NCI-H1105 (cell line): ENCODE data around the gene ATL1.
"Not testable (repeated sequence)": the region's sequence is repeated elsewhere in the genome, so short reads cannot be mapped to it uniquely, and the experiment has no call there.

Experiments
- DNase-seq: peaks from one replicate; lab custom pipeline; 2025; lab: John Stamatoyannopoulos, UW

The ATL1 gene

GRCh38 chr14:50658203-50658602 lies 98.3 kb downstream of the ATL1 start:
- no peak for DNase-seq

DNA sequence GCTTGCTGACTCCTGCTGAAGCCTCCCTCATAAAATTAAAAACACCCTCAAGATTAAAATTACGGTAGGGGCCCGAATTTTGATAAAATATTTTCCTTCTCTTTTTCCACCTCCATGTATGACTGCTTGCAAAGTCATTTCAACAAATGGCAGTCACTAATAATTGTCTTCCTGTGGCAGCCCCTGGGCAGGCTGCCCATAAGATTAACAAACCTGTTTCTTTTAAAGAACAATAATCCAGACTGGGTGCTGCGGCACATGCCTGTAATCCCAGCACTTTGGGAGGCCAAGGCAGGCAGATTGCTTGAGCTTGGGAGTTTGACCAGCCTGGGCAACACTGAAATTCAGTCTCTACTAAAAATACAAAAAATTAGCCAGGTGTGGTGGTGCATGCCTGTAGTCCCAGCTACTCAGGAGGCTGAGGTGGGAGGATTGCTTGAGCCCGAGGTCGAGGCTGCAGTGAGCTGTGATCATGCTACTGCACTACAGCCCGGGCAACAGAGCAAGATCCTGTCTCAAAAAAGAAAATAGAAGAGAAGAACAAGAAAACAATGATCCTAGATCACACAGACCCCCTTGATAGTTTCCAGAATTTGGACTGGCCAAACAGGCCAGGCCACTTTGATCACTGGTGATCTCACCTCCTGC lies 99.5 kb downstream of the ATL1 start:
- DNase-seq: no peak

DNA sequence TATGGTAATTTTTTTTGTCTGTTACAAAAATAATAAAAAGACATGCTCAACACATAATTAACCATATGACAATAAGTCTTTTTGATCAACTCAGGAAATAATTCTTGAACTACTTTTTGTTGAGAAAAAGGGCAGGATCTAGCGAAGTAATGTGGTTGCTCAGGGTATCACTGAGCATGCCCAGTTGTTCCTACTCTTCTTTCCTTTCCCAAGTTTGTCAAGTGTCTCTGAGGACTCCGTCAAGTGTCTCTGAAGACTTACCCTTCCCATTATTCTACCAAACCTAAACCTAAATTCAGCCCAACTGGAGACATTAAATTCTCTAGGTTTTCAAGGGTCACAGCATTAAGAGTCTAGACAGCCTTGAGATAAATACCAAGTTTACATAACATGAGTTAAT lies 104.6 kb downstream of the ATL1 start:
- DNase-seq: not testable (repeated sequence)

GRCh38 chr14:50665300-50665699 lies 105.4 kb downstream of the ATL1 start:
- not testable (repeated sequence) for DNase-seq

GRCh38 chr14:50666772-50667683 lies 107.1 kb downstream of the ATL1 start:
- DNase-seq: peak; percentile 9

DNA sequence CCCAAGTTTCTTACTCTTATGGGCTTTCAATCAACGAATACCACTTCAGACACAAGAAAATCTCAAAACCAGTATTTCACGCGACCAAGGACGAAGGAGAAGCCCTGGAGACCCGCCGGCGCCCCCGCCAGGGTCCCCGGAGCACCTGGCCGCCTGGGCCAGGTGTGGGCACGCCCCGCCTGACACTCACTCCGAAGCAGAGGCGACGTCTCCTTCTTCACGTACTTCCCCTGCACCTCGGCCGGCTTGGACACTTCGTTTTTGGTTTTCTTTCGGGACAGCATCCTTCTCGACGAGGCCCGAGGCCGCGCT lies 107.7 kb downstream of the ATL1 start:
- DNase-seq: peak; percentile 58

GRCh38 chr14:50667996-50668825 lies 108.3 kb downstream of the ATL1 start, which contains the start of gene SAV1:
Gene SAV1, minus strand, starts transcription at chr14:50668306. Its CDS starts 339 bp downstream, at chr14:50667967.
- peak; percentile 82 for DNase-seq

- no peak for DNase-seq
Observed at GRCh38 chr14:50668826-50669143, 108.8 kb downstream of the ATL1 start.

- DNase-seq: no peak
Observed at GRCh38 chr14:50669441-50669986, 109.6 kb downstream of the ATL1 start.

GRCh38 chr14:50670196-50670865 lies 110.4 kb downstream of the ATL1 start:
- DNase-seq: no peak

DNA sequence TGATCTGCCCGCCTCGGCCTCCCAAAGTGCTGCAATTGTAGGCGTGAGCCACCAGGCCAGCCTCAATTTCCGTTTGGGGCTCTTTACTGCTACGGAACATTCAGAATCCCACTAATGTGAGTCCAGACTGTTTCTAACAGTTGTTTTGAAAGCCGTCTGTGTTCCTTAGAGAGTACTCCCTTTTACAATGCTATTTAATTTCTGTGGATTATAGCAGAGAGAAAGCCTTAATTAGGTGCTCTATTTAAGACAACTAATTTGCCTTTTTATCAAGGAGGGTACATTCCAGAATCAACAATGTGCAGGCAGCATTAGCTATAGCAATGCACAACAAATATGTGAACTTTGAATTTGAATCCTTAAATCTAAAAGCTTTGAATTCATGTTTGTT lies 110.9 kb downstream of the ATL1 start:
- DNase-seq: no peak

- no peak for DNase-seq
Observed at GRCh38 chr14:50675597-50675996, 115.7 kb downstream of the ATL1 start.

GRCh38 chr14:50676814-50677516 lies 117.0 kb downstream of the ATL1 start:
- no peak for DNase-seq

DNA sequence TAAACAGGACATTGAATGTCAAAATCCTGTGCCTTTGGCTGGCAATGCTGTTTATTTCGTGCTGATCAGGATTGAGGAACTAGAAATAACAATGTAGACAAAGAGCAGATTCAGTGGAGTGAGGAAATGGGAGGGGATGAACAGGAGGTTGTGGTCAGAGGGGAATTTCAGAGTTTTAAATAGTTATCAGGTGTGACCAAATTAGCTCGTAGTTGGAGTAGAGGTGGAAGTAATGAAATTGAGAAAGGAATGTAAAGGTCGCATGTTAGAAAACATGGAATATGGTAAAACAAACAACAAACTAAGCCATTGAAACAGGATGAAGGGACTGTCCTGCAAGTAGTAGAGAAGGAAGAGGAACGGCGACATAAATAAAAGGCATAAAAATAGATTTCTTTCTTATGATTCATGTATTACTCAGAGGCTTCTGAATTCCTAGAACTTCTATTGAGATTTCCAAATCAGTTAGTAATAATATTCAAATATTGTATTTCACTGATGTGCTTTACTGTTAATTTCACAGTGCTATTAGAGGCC lies 117.7 kb downstream of the ATL1 start:
- DNase-seq: no peak

GRCh38 chr14:50678163-50678562 lies 118.2 kb downstream of the ATL1 start:
- no peak for DNase-seq

DNA sequence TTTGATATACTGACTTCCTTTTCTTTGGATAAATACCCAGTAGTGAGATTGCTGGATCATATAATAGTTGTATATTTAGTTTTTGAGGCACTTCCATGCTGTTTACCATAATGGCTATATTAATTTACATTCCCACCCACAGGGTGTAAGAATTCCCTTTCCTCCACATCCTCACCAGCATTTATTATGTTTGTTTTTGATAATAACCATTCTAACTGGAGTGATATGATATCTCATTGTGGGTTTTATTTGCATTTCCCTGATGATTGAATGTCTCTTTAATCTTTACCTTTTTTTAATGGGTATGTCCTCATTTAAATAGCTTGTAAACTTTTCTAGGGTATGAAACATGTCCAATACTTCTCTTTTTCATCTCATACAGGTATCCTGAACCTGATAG lies 119.7 kb downstream of the ATL1 start:
- no peak for DNase-seq
